Retinal pigment epithelial cell (primary cell): ENCODE results near the gene CADPS.
A peak's percentile ranks its signal among the peaks of the same experiment; 100 is the strongest.

ENCODE experiments used
- DNase-seq: peaks from one replicate; pipeline ENCODE4 v3.0.0-alpha.2; 2010; ENCODE audit warnings: low read depth
- H3K4me3 ChIP-seq: 2 replicates; pipeline ENCODE4 v1.5.1; 2011; ENCODE audit warnings: mild to moderate bottlenecking, low read length, control low read depth, moderate library complexity
- CTCF ChIP-seq: conservative IDR thresholded peaks from 2 replicates; pipeline ENCODE4 v1.5.1; 2011; ENCODE audit warnings: low read depth, low read length, control low read depth, inconsistent platforms

Gene CADPS

GRCh38 chr3:62636235-62636826 lies 238.9 kb downstream of the CADPS start:
- no peak for TF ChIP-seq CTCF
- DNase-seq: no peak
- no peak overlapping the region for H3K4me3 ChIP-seq

DNA sequence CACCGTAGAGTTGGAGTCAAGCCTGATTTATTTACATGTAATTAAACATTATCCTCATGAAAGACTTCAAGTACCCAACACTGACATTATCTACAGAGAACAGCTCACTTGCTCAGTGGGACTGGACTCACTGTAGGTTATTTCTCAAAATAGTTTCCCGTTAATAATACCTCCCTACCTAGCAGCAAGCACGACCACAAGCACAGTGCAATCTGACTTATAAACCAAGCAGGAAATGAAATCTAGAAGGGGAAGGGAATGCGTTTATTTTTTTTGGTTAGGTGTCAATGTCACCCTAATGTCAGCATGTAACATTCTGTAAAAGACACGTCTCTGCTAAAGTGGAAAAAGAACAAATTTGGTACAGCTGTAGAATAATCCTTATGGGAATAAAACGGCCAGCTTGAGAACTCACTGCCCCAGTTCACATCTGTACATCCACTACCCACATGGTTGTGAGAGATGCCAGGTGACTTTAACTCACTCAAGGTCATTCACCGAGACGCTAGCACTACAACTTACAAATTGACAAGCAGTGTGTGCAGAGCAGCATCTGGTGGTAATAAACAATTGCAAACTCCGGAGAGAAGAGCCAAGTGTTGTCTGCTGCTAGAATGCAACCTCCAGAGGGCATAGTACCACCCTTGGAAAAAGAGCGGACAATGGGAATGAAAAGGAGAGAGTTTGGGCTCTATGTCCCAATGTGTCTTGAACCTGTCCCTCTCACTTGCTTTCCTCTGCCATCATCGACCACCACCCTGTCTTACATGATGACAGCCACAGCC lies 242.5 kb downstream of the CADPS start:
- no peak for DNase-seq
- no peak overlapping the region for H3K4me3 ChIP-seq
- peak; percentile 10 for TF ChIP-seq CTCF

DNA sequence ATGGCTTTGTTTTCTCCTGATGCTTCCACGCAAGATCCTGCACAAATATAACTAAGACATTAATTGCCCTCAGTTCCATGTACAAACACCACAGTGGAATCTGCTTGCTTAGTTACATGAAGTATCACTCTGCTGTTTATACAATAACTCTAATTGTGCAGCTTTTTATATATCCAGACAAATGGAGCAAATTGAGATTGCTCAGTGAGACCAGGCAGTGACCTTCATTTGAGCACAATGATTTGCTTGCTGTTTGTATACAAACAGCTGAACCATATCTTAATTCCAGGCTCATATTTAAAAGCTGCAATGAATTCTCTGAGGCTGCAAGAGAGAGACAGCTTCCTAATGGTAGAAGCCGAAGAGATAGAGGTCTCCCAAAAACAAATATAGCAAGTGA lies 243.7 kb downstream of the CADPS start:
- H3K4me3 ChIP-seq: no peak overlapping the region
- TF ChIP-seq CTCF: no peak
- DNase-seq: no peak

- peak; percentile 9 for DNase-seq
- TF ChIP-seq CTCF: no peak
- H3K4me3 ChIP-seq: no peak overlapping the region
Measured at GRCh38 chr3:62630664-62631063, 244.6 kb downstream of the CADPS start.

DNA sequence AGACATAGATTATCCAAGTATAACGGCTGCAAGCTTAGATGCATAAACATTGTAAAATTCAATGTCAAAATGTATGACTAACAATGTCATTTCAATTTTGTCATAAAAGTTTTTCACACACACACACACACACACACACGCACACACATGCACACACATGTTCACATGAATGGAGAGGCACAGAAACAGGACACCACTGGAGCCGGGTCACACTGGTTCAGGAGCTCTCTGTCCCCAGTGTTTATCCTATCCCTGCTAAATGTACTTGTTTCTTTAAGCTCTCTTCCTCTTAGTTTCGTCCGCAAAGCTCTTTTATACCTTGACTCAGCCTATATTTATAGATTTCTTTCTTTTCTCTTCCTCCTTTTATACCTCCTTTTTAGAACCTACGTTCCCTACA lies 249.9 kb downstream of the CADPS start:
- TF ChIP-seq CTCF: no peak
- no peak overlapping the region for H3K4me3 ChIP-seq
- DNase-seq: no peak

GRCh38 chr3:62624185-62624584 lies 251.0 kb downstream of the CADPS start:
- DNase-seq: no peak
- TF ChIP-seq CTCF: no peak
- H3K4me3 ChIP-seq: no peak overlapping the region

GRCh38 chr3:62622553-62623174 lies 252.6 kb downstream of the CADPS start:
- TF ChIP-seq CTCF: peak; percentile 70
- no peak for DNase-seq

More at GRCh38 chr3:62622553-62623174, 252.6 kb downstream of the CADPS start:
- H3K4me3 ChIP-seq: no peak overlapping the region
